ENCODE measurements around the gene HSD11B1.

HSD11B1 gene

DNA sequence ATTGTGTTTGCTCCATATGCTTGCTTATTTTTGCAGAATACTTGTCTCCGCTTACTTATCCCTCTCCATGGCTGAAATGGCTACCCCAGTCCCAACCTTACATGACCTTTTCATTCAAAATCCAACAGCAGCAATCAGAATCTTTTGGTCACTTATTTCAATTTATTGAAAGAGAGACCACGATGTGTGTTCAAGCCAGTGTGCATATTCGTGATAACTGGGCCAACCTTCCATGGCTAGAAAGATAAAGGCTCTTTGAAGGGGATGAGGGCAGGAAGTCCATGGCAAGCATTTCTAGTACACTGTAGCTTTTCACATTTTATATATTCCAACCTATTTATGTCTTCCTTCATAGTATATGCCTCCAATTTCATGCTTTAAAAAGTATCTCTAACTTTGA lies 23.1 kb downstream of the HSD11B1 start:
- no peak overlapping the region for H2BK12ac ChIP-seq (ENCODE audit: low read length)
- H2BK15ac ChIP-seq (ENCODE audit: low read length) = no peak overlapping the region
- no peak for DNase-seq (ENCODE audit: low spot score)
- H4K91ac ChIP-seq (ENCODE audit: low read depth, low read length, poor library complexity) = no peak overlapping the region
- H3K36me3 ChIP-seq (replicated peaks in 1 of 2; ENCODE audit: control insufficient read depth in 2 of 2, insufficient read depth in 2 of 2, low read length in 2 of 2) = no peaks in the 10 kb centered on the region
- no peak overlapping the region for H3K9ac ChIP-seq (ENCODE audit: low read depth, low read length, poor library complexity)
- H4K8ac ChIP-seq (ENCODE audit: low read depth, low read length) = no peak overlapping the region
- no CpG with 5 or more reads among the region's 3 CpGs for WGBS, 2 donors (ENCODE audit: extremely low coverage in 2 of 2, insufficient read length in 2 of 2, insufficient replicate concordance in 1 of 2)
- no peak overlapping the region for H3K4ac ChIP-seq (ENCODE audit: low read length)
- no peak overlapping the region for H2AK5ac ChIP-seq (ENCODE audit: low read depth, low read length)
- H3K14ac ChIP-seq (ENCODE audit: low read length) = no peak overlapping the region
- no peak overlapping the region for H2BK5ac ChIP-seq (ENCODE audit: low read length)
- H3K4me2 ChIP-seq (ENCODE audit: insufficient read depth, low read length, poor library complexity, severe bottlenecking) = no peak overlapping the region
- H3K27me3 ChIP-seq (ENCODE audit: control insufficient read depth in 3 of 3, insufficient read depth in 3 of 3, low read depth in 1 of 3, low read length in 3 of 3) = no peaks in the 10 kb centered on the region
- H2BK120ac ChIP-seq (ENCODE audit: low read depth, low read length) = no peak overlapping the region
- H3K79me1 ChIP-seq (ENCODE audit: low read depth, low read length) = no peaks in the 10 kb centered on the region
- H3K4me3 ChIP-seq (ENCODE audit: low read length in 2 of 2) = no peak overlapping the region
- H2AFZ ChIP-seq (ENCODE audit: low read length) = no peak overlapping the region
- no peak overlapping the region for H3K18ac ChIP-seq (ENCODE audit: low read length)
- no peaks in the 10 kb centered on the region for H3K4me1 ChIP-seq (ENCODE audit: control insufficient read depth in 2 of 2, insufficient read depth in 1 of 2, low read depth in 1 of 2, low read length in 2 of 2)
- no peaks in the 10 kb centered on the region for H3K9me3 ChIP-seq (replicated peaks in 1 of 2; ENCODE audit: control insufficient read depth in 2 of 2, insufficient read depth in 1 of 2, low read depth in 1 of 2, low read length in 2 of 2)
- no peak overlapping the region for H3K23ac ChIP-seq (ENCODE audit: low read depth, low read length, poor library complexity)
- no peak overlapping the region for H3K27ac ChIP-seq (replicated peaks; ENCODE audit: low read length)

GRCh38 chr1:209728466-209728865 lies 23.8 kb downstream of the HSD11B1 start:
- H3K79me1 ChIP-seq (ENCODE audit: low read depth, low read length) = no peaks in the 10 kb centered on the region
- H2BK12ac ChIP-seq (ENCODE audit: low read length) = no peak overlapping the region
- H2AFZ ChIP-seq (ENCODE audit: low read length) = no peak overlapping the region
- H3K4me1 ChIP-seq (ENCODE audit: control insufficient read depth in 2 of 2, insufficient read depth in 1 of 2, low read depth in 1 of 2, low read length in 2 of 2) = no peaks in the 10 kb centered on the region
- no CpG with 5 or more reads among the region's 1 CpG for WGBS, 2 donors (ENCODE audit: extremely low coverage in 2 of 2, insufficient read length in 2 of 2, insufficient replicate concordance in 1 of 2)
- no peak overlapping the region for H3K4me3 ChIP-seq (ENCODE audit: low read length in 2 of 2)
- no peak overlapping the region for H3K9ac ChIP-seq (ENCODE audit: low read depth, low read length, poor library complexity)
- no peak overlapping the region for H3K27ac ChIP-seq (replicated peaks; ENCODE audit: low read length)
- no peaks in the 10 kb centered on the region for H3K9me3 ChIP-seq (replicated peaks in 1 of 2; ENCODE audit: control insufficient read depth in 2 of 2, insufficient read depth in 1 of 2, low read depth in 1 of 2, low read length in 2 of 2)
- H3K18ac ChIP-seq (ENCODE audit: low read length) = no peak overlapping the region
- DNase-seq (ENCODE audit: low spot score) = no peak
- no peak overlapping the region for H3K14ac ChIP-seq (ENCODE audit: low read length)
- no peak overlapping the region for H2AK5ac ChIP-seq (ENCODE audit: low read depth, low read length)
- no peaks in the 10 kb centered on the region for H3K36me3 ChIP-seq (replicated peaks in 1 of 2; ENCODE audit: control insufficient read depth in 2 of 2, insufficient read depth in 2 of 2, low read length in 2 of 2)
- H4K91ac ChIP-seq (ENCODE audit: low read depth, low read length, poor library complexity) = no peak overlapping the region
- H3K4ac ChIP-seq (ENCODE audit: low read length) = no peak overlapping the region
- no peak overlapping the region for H3K23ac ChIP-seq (ENCODE audit: low read depth, low read length, poor library complexity)
- no peak overlapping the region for H4K8ac ChIP-seq (ENCODE audit: low read depth, low read length)
- no peak overlapping the region for H2BK15ac ChIP-seq (ENCODE audit: low read length)
- H2BK120ac ChIP-seq (ENCODE audit: low read depth, low read length) = no peak overlapping the region
- no peak overlapping the region for H2BK5ac ChIP-seq (ENCODE audit: low read length)
- H3K27me3 ChIP-seq (ENCODE audit: control insufficient read depth in 3 of 3, insufficient read depth in 3 of 3, low read depth in 1 of 3, low read length in 3 of 3) = no peaks in the 10 kb centered on the region
- no peak overlapping the region for H3K4me2 ChIP-seq (ENCODE audit: insufficient read depth, low read length, poor library complexity, severe bottlenecking)

GRCh38 chr1:209729436-209729835 lies 24.8 kb downstream of the HSD11B1 start:
- Histone ChIP-seq H3K14ac (ENCODE audit: low read length) (no peak overlapping the region), H2AK5ac (ENCODE audit: low read depth, low read length) (no peak overlapping the region), H2BK120ac (ENCODE audit: low read depth, low read length) (no peak overlapping the region), H3K18ac (ENCODE audit: low read length) (no peak overlapping the region), H3K9me3 (replicated peaks in 1 of 2; ENCODE audit: control insufficient read depth in 2 of 2, insufficient read depth in 1 of 2, low read depth in 1 of 2, low read length in 2 of 2) (no peaks in the 10 kb centered on the region), H3K4me3 (ENCODE audit: low read length in 2 of 2) (no peak overlapping the region), H3K4me2 (ENCODE audit: insufficient read depth, low read length, poor library complexity, severe bottlenecking) (no peak overlapping the region), H3K23ac (ENCODE audit: low read depth, low read length, poor library complexity) (no peak overlapping the region), H2BK15ac (ENCODE audit: low read length) (no peak overlapping the region), H2AFZ (ENCODE audit: low read length) (no peak overlapping the region), H3K27me3 (ENCODE audit: control insufficient read depth in 3 of 3, insufficient read depth in 3 of 3, low read depth in 1 of 3, low read length in 3 of 3) (no peaks in the 10 kb centered on the region), H4K91ac (ENCODE audit: low read depth, low read length, poor library complexity) (no peak overlapping the region), H2BK5ac (ENCODE audit: low read length) (no peak overlapping the region), H3K36me3 (replicated peaks in 1 of 2; ENCODE audit: control insufficient read depth in 2 of 2, insufficient read depth in 2 of 2, low read length in 2 of 2) (no peaks in the 10 kb centered on the region), H3K9ac (ENCODE audit: low read depth, low read length, poor library complexity) (no peak overlapping the region), H3K4ac (ENCODE audit: low read length) (no peak overlapping the region), H4K8ac (ENCODE audit: low read depth, low read length) (no peak overlapping the region), H3K79me1 (ENCODE audit: low read depth, low read length) (no peaks in the 10 kb centered on the region), H2BK12ac (ENCODE audit: low read length) (no peak overlapping the region), H3K4me1 (ENCODE audit: control insufficient read depth in 2 of 2, insufficient read depth in 1 of 2, low read depth in 1 of 2, low read length in 2 of 2) (no peaks in the 10 kb centered on the region), H3K27ac (replicated peaks; ENCODE audit: low read length) (no peak overlapping the region)
- WGBS, 2 donors (ENCODE audit: extremely low coverage in 2 of 2, insufficient read length in 2 of 2, insufficient replicate concordance in 1 of 2) = no CpG with 5 or more reads among the region's 1 CpG
- DNase-seq (ENCODE audit: low spot score) = no peak

GRCh38 chr1:209732725-209733124 lies 28.1 kb downstream of the HSD11B1 start:
- H3K4me1 ChIP-seq (ENCODE audit: control insufficient read depth in 2 of 2, insufficient read depth in 1 of 2, low read depth in 1 of 2, low read length in 2 of 2) = no peaks in the 10 kb centered on the region
- H3K9ac ChIP-seq (ENCODE audit: low read depth, low read length, poor library complexity) = no peak overlapping the region
- no peak overlapping the region for H2BK5ac ChIP-seq (ENCODE audit: low read length)
- H3K4ac ChIP-seq (ENCODE audit: low read length) = no peak overlapping the region
- no peak overlapping the region for H2BK15ac ChIP-seq (ENCODE audit: low read length)
- no peak overlapping the region for H2BK12ac ChIP-seq (ENCODE audit: low read length)
- no peaks in the 10 kb centered on the region for H3K79me1 ChIP-seq (ENCODE audit: low read depth, low read length)
- no peak overlapping the region for H3K14ac ChIP-seq (ENCODE audit: low read length)
- no peaks in the 10 kb centered on the region for H3K9me3 ChIP-seq (replicated peaks in 1 of 2; ENCODE audit: control insufficient read depth in 2 of 2, insufficient read depth in 1 of 2, low read depth in 1 of 2, low read length in 2 of 2)
- no peak overlapping the region for H4K8ac ChIP-seq (ENCODE audit: low read depth, low read length)
- H4K91ac ChIP-seq (ENCODE audit: low read depth, low read length, poor library complexity) = no peak overlapping the region
- no peak overlapping the region for H3K27ac ChIP-seq (replicated peaks; ENCODE audit: low read length)
- no peak overlapping the region for H2AK5ac ChIP-seq (ENCODE audit: low read depth, low read length)
- H3K4me3 ChIP-seq (ENCODE audit: low read length in 2 of 2) = no peak overlapping the region
- no peaks in the 10 kb centered on the region for H3K27me3 ChIP-seq (ENCODE audit: control insufficient read depth in 3 of 3, insufficient read depth in 3 of 3, low read depth in 1 of 3, low read length in 3 of 3)
- H3K4me2 ChIP-seq (ENCODE audit: insufficient read depth, low read length, poor library complexity, severe bottlenecking) = no peak overlapping the region
- no peak for DNase-seq (ENCODE audit: low spot score)
- no peak overlapping the region for H2BK120ac ChIP-seq (ENCODE audit: low read depth, low read length)
- no CpG with 5 or more reads among the region's 1 CpG for WGBS, 2 donors (ENCODE audit: extremely low coverage in 2 of 2, insufficient read length in 2 of 2, insufficient replicate concordance in 1 of 2)
- H3K18ac ChIP-seq (ENCODE audit: low read length) = no peak overlapping the region
- H3K36me3 ChIP-seq (replicated peaks in 1 of 2; ENCODE audit: control insufficient read depth in 2 of 2, insufficient read depth in 2 of 2, low read length in 2 of 2) = no peaks in the 10 kb centered on the region
- no peak overlapping the region for H2AFZ ChIP-seq (ENCODE audit: low read length)
- no peak overlapping the region for H3K23ac ChIP-seq (ENCODE audit: low read depth, low read length, poor library complexity)

All from neuronal stem cell (in vitro differentiated cells).